Stimulated activated CD4-positive, alpha-beta T cell treated with anti-CD3 and anti-CD28 coated beads, Interleukin-4, amount 100 ng/mL, for 4 hours (primary cell): ENCODE measurements around the gene SMIM45.

Experiments
- DNase-seq, 2 experiments: peaks; one replicate each; pipeline ENCODE4 v3.0.0-alpha.2; 2020

The SMIM45 gene

GRCh38 chr22:41951898-41952474 lies at the start of gene SMIM45:
SMIM45 (plus strand) TSS chr22:41952150.
- no peak for DNase-seq

- no peak for DNase-seq
These were observed 49.0 kb upstream of the SMIM45 start for GRCh38 chr22:41902932-41903421.

- DNase-seq, result no peak
These were observed 47.2 kb upstream of the SMIM45 start for GRCh38 chr22:41904450-41905410.

- no peak for DNase-seq
These were observed 46.3 kb upstream of the SMIM45 start for GRCh38 chr22:41905411-41906202.

GRCh38 chr22:41906822-41907221 lies 45.1 kb upstream of the SMIM45 start:
- no peak for DNase-seq

DNA sequence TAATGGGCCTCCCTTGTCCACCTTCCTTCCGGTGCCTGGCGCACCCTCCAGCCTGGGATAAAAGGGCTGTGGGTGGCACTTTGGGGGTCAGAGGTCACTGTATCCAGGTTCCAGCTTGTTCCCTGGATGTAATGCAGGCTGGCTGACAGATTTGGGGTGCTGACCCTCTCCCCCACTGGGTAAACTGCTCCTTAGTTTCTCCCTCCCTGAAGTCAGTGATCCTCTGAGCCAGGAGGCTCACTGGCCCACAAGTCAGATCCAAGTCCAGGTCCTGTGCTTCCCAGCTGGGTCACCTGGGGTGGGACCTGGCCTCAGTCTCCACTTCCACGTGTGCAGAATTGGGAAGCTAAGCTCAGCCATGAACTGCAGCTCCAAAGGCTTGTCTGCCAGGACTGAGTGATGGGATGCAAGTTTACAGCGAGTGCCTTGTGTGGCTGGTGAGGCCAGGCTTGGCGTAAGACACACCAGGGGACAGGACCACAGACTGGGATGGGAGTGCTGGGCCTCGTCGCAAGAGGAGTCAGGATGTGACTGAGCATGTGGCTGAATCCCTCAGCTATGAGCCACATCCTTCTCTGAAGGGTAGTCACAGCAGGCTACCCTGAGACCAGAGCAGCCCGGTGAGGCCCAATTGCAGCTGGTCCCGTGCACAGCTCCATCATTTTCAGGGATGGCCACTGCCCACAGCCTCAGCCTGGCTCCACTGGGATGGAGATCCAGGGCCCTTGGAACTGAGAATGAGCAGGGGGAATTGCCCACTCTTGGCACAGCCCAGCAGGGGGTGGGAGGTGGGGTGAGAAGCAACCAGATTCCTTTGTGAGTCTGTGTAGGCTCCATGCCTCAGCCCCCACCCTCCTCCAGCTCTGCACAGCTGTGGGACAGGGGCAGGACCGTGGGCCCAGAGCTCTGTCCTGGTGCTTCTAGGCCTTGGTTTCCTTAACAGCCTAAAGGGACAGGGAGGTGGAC lies 44.2 kb upstream of the SMIM45 start:
- no peak for DNase-seq

GRCh38 chr22:41908411-41909309 lies 43.3 kb upstream of the SMIM45 start:
- no peak for DNase-seq

- no peak for DNase-seq
These were observed 42.5 kb upstream of the SMIM45 start for GRCh38 chr22:41909310-41910049.

GRCh38 chr22:41910050-41911000 lies 41.6 kb upstream of the SMIM45 start:
- no peak for DNase-seq

DNA sequence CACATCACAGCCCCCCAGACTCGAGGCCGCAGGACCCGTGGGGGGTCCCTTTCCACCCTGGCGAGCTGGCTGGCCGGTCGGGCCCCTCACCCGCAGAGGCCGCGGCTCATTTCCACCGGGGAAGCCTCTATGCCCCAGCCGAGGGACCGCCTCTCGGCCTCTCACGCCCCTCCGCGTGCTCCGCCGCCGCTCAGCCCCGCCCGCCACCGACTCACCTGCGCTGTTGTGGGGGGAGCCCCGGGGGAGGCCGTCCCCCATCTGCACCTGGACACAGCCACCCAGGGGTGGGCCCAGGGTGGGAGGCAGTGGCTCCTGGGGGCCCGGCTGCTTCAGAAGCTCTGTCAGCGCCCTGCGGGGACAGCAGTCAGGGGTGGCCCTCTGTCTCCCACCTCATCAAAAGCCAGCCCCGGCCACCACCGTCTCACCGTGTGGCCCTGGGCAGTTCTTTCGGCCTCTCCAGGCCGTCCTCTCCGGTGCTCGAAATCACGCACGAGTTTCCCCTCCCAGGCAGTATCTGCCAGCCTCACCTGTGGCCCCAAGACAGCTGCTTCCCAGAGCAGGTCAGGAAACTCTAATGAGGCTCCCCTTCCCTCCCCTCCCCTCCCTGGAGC lies 40.8 kb upstream of the SMIM45 start:
- peak in 1 of 2 experiments; percentile 30 for DNase-seq

DNA sequence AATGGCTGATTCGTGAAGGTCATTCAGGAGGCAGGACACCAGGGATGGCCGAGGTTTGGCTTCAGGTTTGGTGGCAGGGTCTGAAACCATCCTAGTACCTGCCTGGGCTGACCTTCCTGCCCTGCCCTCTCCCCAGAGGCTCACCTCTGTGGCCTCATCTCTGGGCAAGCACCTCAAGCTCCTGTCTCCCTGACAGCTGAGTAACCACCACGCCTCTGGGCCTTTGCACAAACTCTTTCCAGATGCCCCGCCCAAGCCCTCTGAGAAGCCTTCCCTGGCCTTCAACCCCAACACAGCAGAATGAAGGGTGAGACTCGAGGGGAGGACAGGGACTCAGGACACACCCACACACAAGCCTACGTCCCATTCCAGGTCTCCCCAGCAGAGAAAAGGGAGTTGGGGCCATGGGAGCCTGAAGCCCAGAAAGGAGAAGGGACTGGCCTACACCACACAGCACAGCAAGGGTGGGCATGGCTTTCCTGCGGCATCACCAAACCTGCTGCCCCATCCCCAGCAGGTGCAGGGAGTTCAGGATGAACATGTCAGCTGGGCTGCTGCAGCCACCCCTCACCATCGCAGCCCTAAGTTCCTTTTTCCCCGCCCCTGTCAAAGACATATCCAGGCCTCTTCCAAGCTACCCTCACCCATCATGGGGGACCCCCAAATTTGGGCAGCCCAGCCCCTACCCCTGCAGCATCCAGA lies 39.5 kb upstream of the SMIM45 start:
- no peak for DNase-seq

DNA sequence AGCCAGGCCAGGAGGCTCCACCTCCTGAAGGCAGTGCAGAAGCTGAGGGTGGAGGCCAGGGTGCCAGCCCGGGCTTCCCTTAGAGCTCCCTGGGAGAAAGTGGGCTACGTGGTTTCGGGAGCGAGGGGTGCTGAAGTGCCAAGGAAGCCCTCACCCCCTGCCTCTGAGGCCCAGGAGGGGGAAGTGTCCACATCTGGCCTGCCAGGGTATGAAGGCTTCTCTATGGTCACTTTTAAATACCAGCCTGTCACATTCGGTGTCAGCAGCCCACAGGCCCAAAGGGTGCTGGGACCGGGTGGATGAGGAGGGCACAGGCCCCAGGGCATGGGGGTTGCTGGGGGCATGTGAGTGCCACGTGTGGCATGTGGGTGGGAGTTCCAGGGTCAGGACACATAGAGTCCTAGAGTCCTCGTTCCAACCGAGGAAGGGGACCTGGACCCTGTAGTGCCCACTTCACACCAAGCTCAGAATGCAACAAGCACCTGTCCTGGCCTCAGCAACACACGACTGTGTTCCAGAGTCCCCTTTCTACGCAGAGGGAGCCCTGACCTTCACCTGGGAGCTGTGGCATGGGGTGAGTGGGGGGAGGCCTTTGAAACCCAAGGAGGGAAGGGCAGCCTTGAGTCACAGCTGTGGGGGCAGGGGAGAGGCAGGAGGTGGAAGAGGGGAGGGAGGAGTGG lies 38.8 kb upstream of the SMIM45 start:
- no peak for DNase-seq

DNA sequence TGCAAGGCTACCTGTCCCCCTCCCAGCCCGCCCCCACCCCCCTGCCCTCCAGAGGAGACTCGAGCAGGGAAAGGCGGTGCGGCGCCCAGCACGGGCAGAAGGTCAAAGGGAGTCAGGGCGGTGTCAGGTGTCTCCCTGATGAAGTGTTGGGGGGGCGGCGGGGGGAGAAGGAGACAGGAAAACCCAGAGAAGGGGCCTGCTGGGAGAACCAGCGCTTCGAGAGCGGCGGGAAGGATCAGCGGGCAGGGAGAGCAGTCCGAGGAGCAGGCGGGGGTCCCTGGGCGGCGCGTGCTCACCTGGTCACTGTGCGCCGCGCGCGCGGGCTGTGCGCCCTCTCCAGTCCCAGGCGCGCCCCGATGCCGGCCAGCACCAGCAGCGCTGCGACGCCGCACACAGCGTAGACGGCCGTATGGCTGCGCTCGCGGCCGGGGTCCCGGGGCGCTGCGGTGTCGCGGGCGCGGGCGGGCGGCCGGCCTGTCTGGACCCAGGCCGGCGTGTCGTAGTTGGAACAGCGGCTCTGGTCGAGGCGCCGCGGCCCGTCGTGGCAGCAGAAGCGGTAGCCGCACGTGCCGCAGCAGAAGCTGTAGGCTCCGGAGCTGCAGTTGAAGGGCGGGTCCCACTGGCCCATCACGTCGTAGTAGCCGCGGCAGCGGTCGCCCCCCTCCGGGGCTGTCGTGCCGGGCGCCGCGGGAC lies 38.0 kb upstream of the SMIM45 start:
- no peak for DNase-seq

GRCh38 chr22:41914611-41915034 lies 37.3 kb upstream of the SMIM45 start:
- DNase-seq, result no peak

DNA sequence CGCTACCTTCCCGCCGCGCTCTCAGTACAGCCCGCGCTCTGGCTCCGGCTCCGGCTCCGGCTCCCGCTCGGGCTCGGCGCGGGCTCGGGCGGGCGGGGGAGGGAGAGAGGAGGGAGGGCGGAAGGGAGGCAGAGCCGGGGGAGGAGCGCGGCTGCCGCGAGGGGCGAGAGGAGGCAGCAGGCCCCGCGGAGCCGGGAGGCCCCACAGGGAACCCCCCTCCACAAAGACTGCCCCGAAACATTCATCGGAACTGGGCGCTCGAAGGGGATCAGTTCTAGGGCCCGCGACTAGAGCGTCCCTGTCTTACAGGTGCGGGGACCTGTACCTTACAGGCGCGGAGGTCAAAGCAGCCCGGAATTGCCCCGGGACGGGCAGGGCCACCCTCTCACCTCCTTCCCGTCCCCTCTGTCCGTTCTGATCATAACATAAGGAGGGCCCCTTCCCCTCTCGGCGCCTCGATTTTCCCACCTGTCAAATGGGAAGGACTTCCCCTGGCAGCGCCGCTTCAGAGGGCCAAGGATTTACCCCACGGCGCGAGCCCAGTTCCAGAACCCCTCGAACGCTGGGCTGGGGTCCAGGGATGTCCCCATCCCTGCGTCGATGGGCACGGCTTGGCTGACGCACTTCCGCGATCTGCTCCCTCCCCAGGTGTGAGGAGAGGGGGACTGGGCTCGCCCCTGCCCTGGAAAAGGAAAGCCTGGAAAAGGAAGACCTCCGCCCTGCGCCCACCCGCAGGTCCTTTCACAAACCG lies 36.7 kb upstream of the SMIM45 start, which contains the start of gene SHISA8:
Gene SHISA8, minus strand, starts transcription at position 40 of the 751 bp plus-strand sequence. CDS start 407 bp downstream, outside the sequence.
- peak; percentile 60 to 65 for DNase-seq
